ENCODE results near the gene LRMDA.

The LRMDA gene

DNA sequence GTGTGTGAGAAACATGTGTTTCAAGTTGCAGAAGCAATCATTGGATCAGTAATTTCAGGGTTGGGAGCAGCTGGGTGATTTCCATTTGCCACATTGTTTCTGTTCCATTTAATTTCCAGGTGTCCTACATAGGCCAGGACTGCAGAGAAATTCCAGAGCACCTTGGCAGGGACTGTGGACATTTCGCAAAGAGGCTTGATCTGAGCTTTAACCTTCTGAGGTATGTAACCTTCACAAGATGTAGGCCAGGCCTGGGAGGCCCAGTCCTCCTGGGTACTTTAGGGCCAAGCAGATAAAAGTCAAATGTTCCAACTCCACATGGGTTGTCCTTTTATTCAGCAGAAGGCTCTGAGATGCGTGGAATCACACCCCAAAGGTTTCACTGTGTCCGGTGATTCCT lies 6.9 kb downstream of the LRMDA start:
- TF ChIP-seq, protein P1, sequence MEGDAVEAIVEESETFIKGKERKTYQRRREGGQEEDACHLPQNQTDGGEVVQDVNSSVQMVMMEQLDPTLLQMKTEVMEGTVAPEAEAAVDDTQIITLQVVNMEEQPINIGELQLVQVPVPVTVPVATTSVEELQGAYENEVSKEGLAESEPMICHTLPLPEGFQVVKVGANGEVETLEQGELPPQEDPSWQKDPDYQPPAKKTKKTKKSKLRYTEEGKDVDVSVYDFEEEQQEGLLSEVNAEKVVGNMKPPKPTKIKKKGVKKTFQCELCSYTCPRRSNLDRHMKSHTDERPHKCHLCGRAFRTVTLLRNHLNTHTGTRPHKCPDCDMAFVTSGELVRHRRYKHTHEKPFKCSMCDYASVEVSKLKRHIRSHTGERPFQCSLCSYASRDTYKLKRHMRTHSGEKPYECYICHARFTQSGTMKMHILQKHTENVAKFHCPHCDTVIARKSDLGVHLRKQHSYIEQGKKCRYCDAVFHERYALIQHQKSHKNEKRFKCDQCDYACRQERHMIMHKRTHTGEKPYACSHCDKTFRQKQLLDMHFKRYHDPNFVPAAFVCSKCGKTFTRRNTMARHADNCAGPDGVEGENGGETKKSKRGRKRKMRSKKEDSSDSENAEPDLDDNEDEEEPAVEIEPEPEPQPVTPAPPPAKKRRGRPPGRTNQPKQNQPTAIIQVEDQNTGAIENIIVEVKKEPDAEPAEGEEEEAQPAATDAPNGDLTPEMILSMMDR (conservative IDR thresholded peaks at IDR 0.05; ENCODE audit: low read depth, low read length), result no peak
- no peak for DNase-seq (ENCODE audit: low read depth)
- no peak overlapping the region for H3K4me3 ChIP-seq (ENCODE audit: low read depth, low read length)

DNA sequence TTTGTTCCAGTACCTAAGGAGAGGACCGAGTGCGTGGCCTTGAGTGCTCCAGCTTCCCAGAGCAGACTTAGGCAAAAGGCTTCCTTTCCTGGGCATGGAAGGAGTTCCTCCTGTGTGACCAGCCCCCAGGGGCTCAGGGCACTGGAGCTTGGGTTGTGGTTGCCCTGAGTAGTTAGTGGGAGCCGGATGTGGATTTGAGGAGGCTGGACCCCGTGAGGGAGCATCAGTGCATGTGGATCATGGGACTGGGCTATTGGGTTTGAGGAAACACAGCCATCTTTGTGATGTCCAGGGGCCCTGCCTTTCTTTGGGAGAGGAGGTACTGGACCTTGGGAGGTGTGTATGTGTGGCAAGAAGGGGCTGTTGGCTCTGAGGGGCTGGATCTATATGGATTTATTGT lies 8.4 kb downstream of the LRMDA start:
- no peak for DNase-seq (ENCODE audit: low read depth)
- no peak overlapping the region for H3K4me3 ChIP-seq (ENCODE audit: low read depth, low read length)
- TF ChIP-seq, protein P1 (conservative IDR thresholded peaks at IDR 0.05; ENCODE audit: low read depth, low read length), result no peak

DNA sequence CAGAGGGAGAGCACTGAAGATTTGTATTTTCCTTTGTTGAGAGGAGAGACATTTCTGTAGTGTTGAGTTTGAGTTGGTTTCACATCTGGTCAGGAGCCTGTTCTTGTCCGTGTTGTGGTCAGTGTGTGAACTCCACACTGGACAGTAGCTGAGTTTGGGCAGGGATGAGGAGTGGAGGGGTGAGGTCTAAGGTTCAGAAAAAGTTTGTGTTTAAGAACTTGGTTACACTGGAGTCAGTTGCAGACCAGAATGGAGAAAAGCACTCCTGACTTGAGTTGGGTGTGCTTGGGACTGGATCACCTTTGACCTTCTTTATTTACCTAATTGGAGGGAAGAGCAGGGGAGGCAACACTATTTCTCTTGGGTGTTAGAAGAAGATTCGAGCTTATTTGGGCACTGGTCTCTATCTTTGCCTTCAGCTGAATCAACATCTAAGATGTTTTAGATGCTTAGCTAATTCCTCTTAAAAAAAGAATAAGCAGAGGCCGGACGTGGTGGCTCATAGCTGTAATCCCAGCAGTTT lies 8.9 kb downstream of the LRMDA start:
- no peak for DNase-seq (ENCODE audit: low read depth)
- H3K4me3 ChIP-seq (ENCODE audit: low read depth, low read length), result no peak overlapping the region
- TF ChIP-seq, protein P1 (conservative IDR thresholded peaks at IDR 0.05; ENCODE audit: low read depth, low read length), result no peak

DNA sequence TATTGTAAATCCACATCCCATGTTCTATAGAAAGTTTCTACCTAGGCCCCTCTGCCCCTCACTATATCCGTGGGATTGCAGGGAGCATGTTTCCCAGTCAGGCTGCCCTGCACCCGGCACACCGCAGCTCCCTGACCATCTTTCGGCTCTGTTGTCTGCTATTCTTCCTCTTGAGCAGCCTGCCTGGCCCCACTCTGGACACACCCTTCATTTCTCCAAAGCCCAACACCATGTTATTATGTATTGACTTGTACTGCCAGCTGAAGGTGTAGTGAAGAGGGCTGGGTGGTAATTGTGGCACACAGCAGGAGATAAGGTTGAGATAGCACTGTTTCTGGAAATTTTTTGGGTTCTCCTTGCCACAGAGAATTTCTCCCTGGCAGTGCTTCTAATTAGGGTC lies 9.8 kb downstream of the LRMDA start:
- no peak for DNase-seq (ENCODE audit: low read depth)
- TF ChIP-seq, protein P1 (conservative IDR thresholded peaks at IDR 0.05; ENCODE audit: low read depth, low read length), result no peak
- H3K4me3 ChIP-seq (ENCODE audit: low read depth, low read length), result no peak overlapping the region

DNA sequence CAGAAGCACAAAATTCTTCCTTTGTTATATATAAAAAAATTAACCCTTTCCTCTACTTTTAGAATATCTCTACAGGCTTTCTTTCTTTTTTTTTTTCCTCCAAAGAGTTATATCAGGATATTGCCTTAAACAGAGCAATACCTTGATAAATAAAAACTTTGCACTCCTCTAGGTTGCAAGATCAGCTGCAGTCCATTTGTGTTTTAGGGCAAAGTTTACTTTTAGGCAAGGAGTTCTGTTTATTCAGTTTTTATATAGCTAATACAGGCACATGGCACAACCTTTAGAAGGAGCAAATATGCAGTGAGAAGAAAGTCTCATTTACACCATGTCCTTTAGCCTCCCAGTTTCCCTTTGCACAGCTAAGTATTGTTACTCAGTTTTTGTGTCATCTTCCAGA lies 10.3 kb downstream of the LRMDA start:
- no peak overlapping the region for H3K4me3 ChIP-seq (ENCODE audit: low read depth, low read length)
- TF ChIP-seq, protein P1 (conservative IDR thresholded peaks at IDR 0.05; ENCODE audit: low read depth, low read length), result no peak
- DNase-seq (ENCODE audit: low read depth), result no peak

DNA sequence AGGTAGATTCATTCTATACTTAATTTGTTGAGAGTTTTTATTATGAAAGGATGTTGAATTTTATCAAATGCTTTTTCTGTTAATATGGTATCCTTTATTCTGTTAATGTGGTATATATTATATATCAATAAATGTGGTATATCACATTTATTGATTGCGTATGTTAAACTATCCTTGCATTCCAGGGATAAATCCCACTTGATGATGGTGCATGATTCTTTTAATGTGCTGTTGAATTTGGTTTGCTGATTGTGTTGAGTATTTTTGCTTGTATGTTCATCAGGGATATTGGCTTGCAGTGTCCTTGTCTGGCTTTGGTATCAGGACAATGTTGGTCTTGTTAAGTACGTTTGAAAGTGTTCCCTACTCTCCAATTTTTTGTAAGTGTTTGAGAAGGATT lies 11.9 kb downstream of the LRMDA start:
- no peak overlapping the region for H3K4me3 ChIP-seq (ENCODE audit: low read depth, low read length)
- TF ChIP-seq, protein P1 (conservative IDR thresholded peaks at IDR 0.05; ENCODE audit: low read depth, low read length), result no peak
- no peak for DNase-seq (ENCODE audit: low read depth)

DNA sequence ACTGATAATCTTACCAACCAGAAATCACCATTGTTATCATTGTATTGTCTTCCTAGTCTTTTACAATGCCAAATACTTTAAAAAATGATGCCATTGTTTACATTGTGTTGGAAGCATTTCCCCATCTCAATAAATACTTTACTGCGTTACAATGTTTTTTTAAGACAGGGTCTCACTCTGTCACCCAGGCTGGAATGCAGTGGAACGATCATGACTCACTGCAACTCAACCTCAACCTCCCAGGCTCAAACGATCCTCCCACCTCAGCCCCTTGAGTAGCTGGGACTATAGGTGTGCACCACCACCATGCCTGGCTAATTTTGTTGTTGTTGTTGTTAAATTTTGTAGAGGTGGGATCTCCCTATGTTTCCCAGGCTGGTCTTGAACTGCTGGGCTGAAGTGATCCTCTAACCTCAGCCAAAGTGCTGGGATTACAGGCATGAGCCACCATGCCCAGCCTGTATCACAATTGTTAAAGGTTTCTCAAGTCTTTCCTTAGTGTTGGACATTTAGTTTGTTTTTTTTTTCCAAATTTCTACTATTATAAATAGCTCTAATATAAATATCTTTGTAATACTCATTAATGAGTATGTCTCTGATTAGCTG lies 13.5 kb downstream of the LRMDA start:
- TF ChIP-seq, protein P1 (conservative IDR thresholded peaks at IDR 0.05; ENCODE audit: low read depth, low read length), result no peak
- DNase-seq (ENCODE audit: low read depth), result no peak

More for the DNA sequence above, 13.5 kb downstream of the LRMDA start:
- H3K4me3 ChIP-seq (ENCODE audit: low read depth, low read length), result no peak overlapping the region
